ENCODE data around the gene ASAP3. TPM values are rescaled to one million over a fixed set of nuclear protein-coding genes. Genes with fewer than 3 reads are reported as not detected.

The ASAP3 gene
- total RNA-seq, 1 donor from 2014 or later, result 35.9 TPM

DNA sequence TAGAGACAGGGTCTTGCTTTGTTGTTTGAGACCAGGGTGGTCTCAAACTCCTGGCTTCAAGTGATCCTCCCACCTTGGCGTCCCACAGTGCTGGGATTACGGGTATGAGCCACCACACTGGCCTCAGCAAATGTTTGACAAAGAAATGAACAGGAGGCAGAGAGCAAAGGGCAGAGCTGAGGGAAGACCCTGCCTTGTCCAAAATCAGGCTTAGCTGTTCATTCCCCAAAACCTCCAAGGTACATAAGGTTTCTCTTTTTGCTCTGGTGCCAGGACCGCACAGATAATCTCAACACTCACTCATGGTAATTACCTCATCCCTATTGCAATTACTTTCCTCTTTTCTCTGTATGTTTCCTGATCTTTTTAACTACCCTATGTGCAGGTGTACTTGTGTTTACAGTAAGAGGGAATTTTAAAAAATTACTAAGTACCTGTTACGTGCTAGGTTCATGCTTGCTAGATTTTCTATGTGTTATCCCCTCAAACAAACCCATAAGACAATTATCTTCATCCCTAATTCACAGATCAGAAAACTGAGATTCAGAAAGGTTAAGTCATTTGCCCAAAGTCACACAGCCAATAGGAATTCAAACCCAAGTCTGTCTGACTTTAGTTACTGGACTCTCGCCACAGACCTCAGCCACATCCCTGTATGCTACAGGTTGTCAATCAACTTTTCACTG lies 11.5 kb downstream of the ASAP3 start:
- TF ChIP-seq, protein P1, sequence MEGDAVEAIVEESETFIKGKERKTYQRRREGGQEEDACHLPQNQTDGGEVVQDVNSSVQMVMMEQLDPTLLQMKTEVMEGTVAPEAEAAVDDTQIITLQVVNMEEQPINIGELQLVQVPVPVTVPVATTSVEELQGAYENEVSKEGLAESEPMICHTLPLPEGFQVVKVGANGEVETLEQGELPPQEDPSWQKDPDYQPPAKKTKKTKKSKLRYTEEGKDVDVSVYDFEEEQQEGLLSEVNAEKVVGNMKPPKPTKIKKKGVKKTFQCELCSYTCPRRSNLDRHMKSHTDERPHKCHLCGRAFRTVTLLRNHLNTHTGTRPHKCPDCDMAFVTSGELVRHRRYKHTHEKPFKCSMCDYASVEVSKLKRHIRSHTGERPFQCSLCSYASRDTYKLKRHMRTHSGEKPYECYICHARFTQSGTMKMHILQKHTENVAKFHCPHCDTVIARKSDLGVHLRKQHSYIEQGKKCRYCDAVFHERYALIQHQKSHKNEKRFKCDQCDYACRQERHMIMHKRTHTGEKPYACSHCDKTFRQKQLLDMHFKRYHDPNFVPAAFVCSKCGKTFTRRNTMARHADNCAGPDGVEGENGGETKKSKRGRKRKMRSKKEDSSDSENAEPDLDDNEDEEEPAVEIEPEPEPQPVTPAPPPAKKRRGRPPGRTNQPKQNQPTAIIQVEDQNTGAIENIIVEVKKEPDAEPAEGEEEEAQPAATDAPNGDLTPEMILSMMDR (IDR thresholded peaks at IDR 0.05), result no peak
- H3K27ac ChIP-seq, result no peak overlapping the region
- no peak for ATAC-seq

DNA sequence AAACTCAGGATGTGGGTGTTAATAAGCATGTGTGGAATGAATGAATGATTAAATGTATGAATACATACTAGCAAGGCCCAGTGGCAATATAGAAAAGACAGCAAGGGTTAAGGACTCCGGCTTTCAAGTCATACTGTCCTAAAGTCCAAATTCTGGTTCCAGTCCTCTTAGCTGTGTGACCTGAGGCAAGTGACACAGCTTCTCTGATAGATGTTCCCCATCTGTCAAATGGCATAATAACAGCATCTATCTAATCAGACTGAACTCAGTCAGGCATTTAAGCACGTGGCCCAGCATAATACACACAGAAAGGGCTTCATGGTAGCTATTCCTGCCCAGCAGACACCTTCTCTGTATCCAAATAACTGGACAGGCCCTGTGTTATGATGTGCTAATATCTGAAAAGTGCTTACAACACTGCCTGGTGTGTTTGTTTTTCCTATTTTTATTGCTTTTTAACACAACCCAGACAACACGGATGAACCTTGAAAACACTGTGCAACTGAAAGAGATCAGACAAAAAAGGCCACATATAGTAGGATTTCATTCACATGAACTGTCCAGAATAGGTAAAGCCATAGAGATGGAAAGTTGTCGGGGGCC lies 12.4 kb downstream of the ASAP3 start:
- no peaks in the 10 kb centered on the region for H3K9me3 ChIP-seq
- H3K36me3 ChIP-seq, result no peaks in the 10 kb centered on the region
- DNase-seq, result no peak
- intact Hi-C loops (cut with DNase I), result no loop called here
- H3K27me3 ChIP-seq, result no peaks in the 10 kb centered on the region
- no peak overlapping the region for H3K4me3 ChIP-seq
- H3K27ac ChIP-seq, result no peak overlapping the region
- peaks cover 13% of the 10 kb centered on the region for H3K4me1 ChIP-seq
- TF ChIP-seq, protein P1 (IDR thresholded peaks at IDR 0.05), result no peak
- no peak for ATAC-seq

More for the DNA sequence above, 11.5 kb downstream of the ASAP3 start:
- no peaks in the 10 kb centered on the region for H3K36me3 ChIP-seq
- no peaks in the 10 kb centered on the region for H3K9me3 ChIP-seq
- peaks cover 13% of the 10 kb centered on the region for H3K4me1 ChIP-seq
- H3K27me3 ChIP-seq, result no peaks in the 10 kb centered on the region
- intact Hi-C loops (cut with DNase I), result no loop called here
- no peak overlapping the region for H3K4me3 ChIP-seq
- DNase-seq, result no peak

DNA sequence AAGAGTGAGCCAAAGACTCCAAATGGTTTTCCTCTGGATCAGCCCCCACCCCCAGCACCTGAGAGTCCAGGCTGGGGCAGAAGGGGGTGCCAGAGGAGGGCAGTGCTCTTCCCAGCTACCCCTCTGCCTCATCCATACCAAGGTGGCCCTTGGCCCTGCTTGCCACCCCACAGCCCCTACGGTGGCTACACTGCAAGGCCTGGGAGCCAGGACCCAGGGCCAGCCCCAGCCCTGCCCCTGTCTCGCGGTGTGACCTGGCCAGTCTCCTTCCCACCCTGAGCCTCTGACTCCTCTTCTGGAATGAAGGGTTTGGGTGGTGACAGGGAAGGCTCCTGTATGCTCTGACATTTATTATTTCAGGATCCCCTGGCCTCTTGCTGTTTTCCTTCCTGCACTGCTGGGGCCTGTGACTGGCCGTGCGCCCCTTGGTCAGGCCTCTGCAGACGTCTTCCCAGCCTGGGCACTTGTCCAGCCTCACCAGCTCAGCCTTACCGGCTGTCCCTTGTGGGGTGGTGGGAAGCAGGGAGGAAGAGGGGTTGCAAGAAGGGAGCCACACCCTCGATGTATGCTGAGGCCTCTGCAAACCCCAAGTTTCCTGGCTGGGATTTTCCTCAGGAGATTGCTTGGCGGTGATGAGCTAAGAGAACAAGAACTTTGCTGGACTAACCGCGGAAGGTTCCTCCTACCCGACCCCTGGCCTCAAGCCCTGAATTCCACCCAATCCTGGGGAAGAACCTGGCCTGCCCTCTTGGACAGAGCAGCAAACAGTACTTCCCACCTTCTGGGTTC lies 13.5 kb downstream of the ASAP3 start:
- Histone ChIP-seq H3K27ac (no peak overlapping the region), H3K36me3 (no peaks in the 10 kb centered on the region), H3K27me3 (no peaks in the 10 kb centered on the region), H3K9me3 (no peaks in the 10 kb centered on the region), H3K4me3 (no peak overlapping the region), H3K4me1 (peaks cover 13% of the 10 kb centered on the region)
- intact Hi-C loops (cut with DNase I), result no loop called here
- TF ChIP-seq, protein P1 (IDR thresholded peaks at IDR 0.05), result no peak
- DNase-seq (no peak), ATAC-seq (peak; percentile 42)

DNA sequence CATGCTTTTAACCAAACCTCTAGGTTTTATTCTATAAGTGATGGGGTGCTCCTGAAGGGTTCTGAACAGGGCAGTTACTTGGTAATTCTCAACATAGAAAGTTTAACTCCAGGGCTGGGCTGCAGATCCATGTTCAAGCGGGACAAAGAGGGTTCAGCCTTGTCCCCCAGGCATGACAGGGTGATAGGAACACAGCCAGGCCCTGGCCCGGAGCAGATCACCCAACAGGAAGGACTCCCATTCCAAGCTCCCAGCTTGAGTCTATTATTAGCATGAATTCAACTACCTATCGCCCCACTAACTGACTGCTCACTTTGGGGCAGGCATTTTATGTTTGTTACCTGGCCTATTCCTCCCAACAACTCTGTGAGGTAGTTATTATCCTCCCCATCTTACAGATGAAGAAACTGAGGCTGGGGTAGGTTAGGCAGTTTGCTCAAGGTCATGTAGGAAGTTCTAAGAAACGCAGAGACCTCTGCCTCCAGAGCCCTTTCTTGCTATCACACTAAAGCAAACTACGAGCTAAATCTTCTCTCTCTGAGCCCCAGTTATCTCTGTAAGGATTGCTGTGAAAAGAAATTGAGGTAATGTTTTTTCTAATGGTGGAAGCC lies 14.5 kb downstream of the ASAP3 start:
- Histone ChIP-seq H3K36me3 (no peaks in the 10 kb centered on the region), H3K4me3 (no peak overlapping the region), H3K27ac (no peak overlapping the region), H3K27me3 (no peaks in the 10 kb centered on the region), H3K9me3 (no peaks in the 10 kb centered on the region), H3K4me1 (peaks cover 5% of the 10 kb centered on the region)
- DNase-seq (no peak), ATAC-seq (no peak)
- intact Hi-C loops (cut with DNase I), result no loop called here
- TF ChIP-seq, protein P1 (IDR thresholded peaks at IDR 0.05), result no peak

DNA sequence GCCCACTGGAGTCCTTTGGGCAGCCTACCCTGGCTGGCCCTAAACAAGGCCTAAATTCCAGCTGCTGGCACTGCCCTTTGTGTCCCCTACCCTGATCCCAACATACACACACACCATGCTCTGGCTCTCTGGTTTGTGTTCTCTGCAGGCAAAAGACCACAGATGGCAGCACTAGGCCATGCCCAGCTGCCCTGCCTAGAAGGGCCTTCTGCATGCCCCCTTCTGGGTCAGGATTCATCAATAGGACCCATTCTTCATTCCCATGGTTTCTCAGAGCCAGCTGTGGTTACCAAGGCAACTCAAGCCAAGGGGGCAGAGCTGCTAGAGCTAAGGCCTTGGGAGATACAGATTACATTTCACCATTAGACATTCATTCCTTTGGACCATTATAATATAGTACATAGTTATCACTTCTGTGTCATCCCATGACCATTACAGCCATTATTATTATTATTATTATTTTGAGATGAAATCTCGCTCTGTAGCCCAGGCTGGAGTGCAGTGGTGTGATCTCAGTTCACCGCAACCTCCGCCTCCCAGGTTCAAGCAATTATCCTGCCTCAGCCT lies 17.5 kb downstream of the ASAP3 start:
- Histone ChIP-seq H3K27me3 (no peaks in the 10 kb centered on the region), H3K4me3 (no peak overlapping the region), H3K4me1 (peaks cover 5% of the 10 kb centered on the region), H3K36me3 (no peaks in the 10 kb centered on the region), H3K9me3 (no peaks in the 10 kb centered on the region), H3K27ac (no peak overlapping the region)
- ATAC-seq (no peak), DNase-seq (no peak)
- intact Hi-C loops (cut with DNase I), result no loop called here
- TF ChIP-seq, protein P1 (IDR thresholded peaks at IDR 0.05), result no peak
